OCI-LY7 (cell line): Measurements from ENCODE around the gene PARD6G. TPM values are rescaled to one million over a fixed set of nuclear protein-coding genes. Genes with fewer than 3 reads are reported as not detected.

ENCODE experiments used
- BruUV-seq: library from RNA; stranded (reverse); fragments of 400-500 nt; replicated peaks from 2 replicates; lab custom pipeline; 2021; lab: Mats Ljungman, UMichigan
- CTCF ChIA-PET: fragments of 300-600 bp; sonication (Branson Sonifier 250); formaldehyde crosslinking; loops from one replicate; lab custom pipeline; 2022; ENCODE audit warnings: antibody characterized with exemption; ENCODE audit not compliant: unreplicated experiment; lab: Charles Lee
- POLR2A ChIA-PET: fragments of 300-600 bp; sonication (Branson Sonifier 250); formaldehyde crosslinking; loops from one replicate; lab custom pipeline; 2022; ENCODE audit warnings: antibody characterized with exemption; lab: Charles Lee
- DNase-seq: peaks from one replicate; pipeline ENCODE4 v3.0.0-alpha.2; 2015; ENCODE audit warnings: low spot score
- H2AFZ ChIP-seq: fragments of 200-600 bp; sonication (generic), shearing (Covaris generic); 2 replicates; pipeline ENCODE4 v1.6.1; 2014; ENCODE audit warnings: mild to moderate bottlenecking, antibody characterized with exemption, low read length, moderate library complexity
- H3K27ac ChIP-seq: fragments of 200-600 bp; sonication (generic); 2 replicates; pipeline ENCODE4 v1.5.1; 2014; ENCODE audit warnings: mixed run types, low read depth, mild to moderate bottlenecking, moderate library complexity, low read length, inconsistent platforms; ENCODE audit not compliant: poor library complexity, severe bottlenecking
- H3K36me3 ChIP-seq: fragments of 200-600 bp; sonication (generic); 2 replicates; pipeline ENCODE4 v1.6.1; 2014; ENCODE audit warnings: mild to moderate bottlenecking, antibody characterized with exemption, low read length, moderate library complexity, mixed read lengths; ENCODE audit not compliant: insufficient read depth
- H3K4me1 ChIP-seq: fragments of 200-600 bp; sonication (generic); 2 replicates; pipeline ENCODE4 v1.5.1; 2014; ENCODE audit warnings: mild to moderate bottlenecking, low read length; ENCODE audit not compliant: insufficient read depth, poor library complexity, severe bottlenecking
- H3K4me2 ChIP-seq: fragments of 200-600 bp; sonication (generic); 2 replicates; pipeline ENCODE4 v1.6.1; 2014; ENCODE audit warnings: mild to moderate bottlenecking, low read length
- H3K4me3 ChIP-seq: fragments of 200-600 bp; sonication (generic); 2 replicates; pipeline ENCODE4 v1.5.1; 2014; ENCODE audit warnings: mild to moderate bottlenecking, low read depth, low read length; ENCODE audit not compliant: poor library complexity, severe bottlenecking
- H3K79me2 ChIP-seq: fragments of 200-600 bp; sonication (generic); 2 replicates; pipeline ENCODE4 v1.6.1; 2016; ENCODE audit warnings: low read depth, mild to moderate bottlenecking, low read length, moderate library complexity, mixed read lengths; ENCODE audit not compliant: insufficient read depth
- H3K9me2 ChIP-seq: fragments of 200-600 bp; sonication (generic); 2 replicates; pipeline ENCODE4 v1.6.1; 2016; ENCODE audit warnings: mild to moderate bottlenecking, low read length, mixed read lengths; ENCODE audit not compliant: insufficient read depth
- H3K9me3 ChIP-seq: fragments of 200-600 bp; sonication (generic); 2 replicates; pipeline ENCODE4 v1.6.1; 2014; ENCODE audit warnings: mild to moderate bottlenecking, mixed run types, low read length, mixed read lengths
- H4K20me1 ChIP-seq: fragments of 200-600 bp; sonication (generic); 2 replicates; pipeline ENCODE4 v1.6.1; 2014; ENCODE audit warnings: mild to moderate bottlenecking, antibody characterized with exemption, low read length, moderate library complexity, mixed read lengths; ENCODE audit not compliant: insufficient read depth
- EZH2phosphoT487 ChIP-seq: fragments of 200-600 bp; sonication (generic); IDR thresholded peaks from 2 replicates; pipeline ENCODE4 v1.6.1; 2018; ENCODE audit warnings: low read depth, borderline replicate concordance, mild to moderate bottlenecking, mixed run types, antibody characterized with exemption, low read length, moderate library complexity, mixed read lengths
- intact Hi-C: fragments of 100-400 bp; cut with micrococcal nuclease; formaldehyde crosslinking; loops from one replicate; pipeline ENCODE4 v1.10.0; 2022; ENCODE audit not compliant: unreplicated experiment
- total RNA-seq, 2 experiments: library from RNA; depleted of rRNA in 1 of 2; stranded (reverse); fragments of >200 nt in 1 of 2; shearing (Covaris generic) in 1 of 2; gene quantifications; 2 replicates each; pipeline ENCODE4 v1.2.3, GENCODE V29; 2014 to 2022
- TF ChIP-seq, protein P1 (sequence below): fragments of 200-600 bp; sonication (generic); conservative IDR thresholded peaks from 2 replicates; pipeline ENCODE4 v1.5.1; 2014; ENCODE audit warnings: mild to moderate bottlenecking, antibody characterized with exemption, low read length, moderate library complexity, mixed read lengths

PARD6G gene
- total RNA-seq, 2 experiments from 2014 or later: 0.03 TPM; not detected in 1

DNA sequence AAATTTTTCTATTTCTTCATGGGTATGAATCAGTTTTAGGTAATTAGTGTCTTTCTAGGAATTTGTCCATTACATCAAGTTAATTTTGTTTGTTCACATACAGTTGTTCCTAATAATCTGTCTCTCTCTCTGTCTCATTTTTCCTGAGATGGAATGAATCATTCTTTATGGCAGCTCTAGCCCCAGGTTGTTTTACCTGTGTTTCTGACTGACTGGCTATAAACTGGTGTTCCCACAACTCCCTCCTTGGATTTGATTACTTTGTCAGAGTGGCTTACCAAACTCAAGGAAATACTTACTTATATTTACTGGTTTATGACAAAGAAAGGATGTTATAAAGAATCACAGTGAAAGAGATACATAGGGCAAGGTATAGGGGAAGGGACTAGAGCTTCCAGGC is 123.2 kb downstream of the PARD6G start:
- intact Hi-C loops: no loop called here
- DNase-seq: no peak
- BruUV-seq: no TSS peak
- CTCF ChIA-PET: no interaction called here
- Histone ChIP-seq H3K4me3 (no peak overlapping the region), H3K36me3 (peaks cover 73% of the 10 kb centered on the region), H2AFZ (no peak overlapping the region), H3K4me2 (no peak overlapping the region), H4K20me1 (no peaks in the 10 kb centered on the region), H3K27ac (no peak overlapping the region), H3K4me1 (no peaks in the 10 kb centered on the region), H3K9me2 (no peaks in the 10 kb centered on the region), H3K9me3 (no peaks in the 10 kb centered on the region), H3K79me2 (peaks cover 50% of the 10 kb centered on the region; the same call in 1 of the 2 replicates)
- TF ChIP-seq, protein P1, sequence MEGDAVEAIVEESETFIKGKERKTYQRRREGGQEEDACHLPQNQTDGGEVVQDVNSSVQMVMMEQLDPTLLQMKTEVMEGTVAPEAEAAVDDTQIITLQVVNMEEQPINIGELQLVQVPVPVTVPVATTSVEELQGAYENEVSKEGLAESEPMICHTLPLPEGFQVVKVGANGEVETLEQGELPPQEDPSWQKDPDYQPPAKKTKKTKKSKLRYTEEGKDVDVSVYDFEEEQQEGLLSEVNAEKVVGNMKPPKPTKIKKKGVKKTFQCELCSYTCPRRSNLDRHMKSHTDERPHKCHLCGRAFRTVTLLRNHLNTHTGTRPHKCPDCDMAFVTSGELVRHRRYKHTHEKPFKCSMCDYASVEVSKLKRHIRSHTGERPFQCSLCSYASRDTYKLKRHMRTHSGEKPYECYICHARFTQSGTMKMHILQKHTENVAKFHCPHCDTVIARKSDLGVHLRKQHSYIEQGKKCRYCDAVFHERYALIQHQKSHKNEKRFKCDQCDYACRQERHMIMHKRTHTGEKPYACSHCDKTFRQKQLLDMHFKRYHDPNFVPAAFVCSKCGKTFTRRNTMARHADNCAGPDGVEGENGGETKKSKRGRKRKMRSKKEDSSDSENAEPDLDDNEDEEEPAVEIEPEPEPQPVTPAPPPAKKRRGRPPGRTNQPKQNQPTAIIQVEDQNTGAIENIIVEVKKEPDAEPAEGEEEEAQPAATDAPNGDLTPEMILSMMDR: no peak
- no peak for TF ChIP-seq EZH2phosphoT487
- POLR2A ChIA-PET: no interaction called here

DNA sequence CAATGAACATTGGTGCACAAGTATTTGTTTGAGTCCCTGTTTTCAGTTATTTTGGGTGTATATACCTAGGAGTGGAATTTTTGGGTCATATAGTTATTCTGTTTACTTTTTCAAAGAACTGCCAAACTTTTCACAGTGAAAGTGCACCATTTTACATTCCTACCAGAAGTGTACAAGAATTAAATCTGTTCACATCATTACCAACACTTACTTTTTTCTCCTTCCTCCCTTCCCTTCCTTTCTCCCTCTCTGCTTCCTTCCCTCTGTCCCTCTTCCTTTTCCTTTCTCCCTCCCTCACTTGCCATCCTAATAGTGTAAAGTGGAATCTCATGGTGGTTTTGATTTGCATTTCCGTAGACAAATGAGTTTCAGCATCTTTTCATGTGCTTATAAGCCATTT is 126.4 kb downstream of the PARD6G start:
- H3K4me3 ChIP-seq: no peak overlapping the region
- peaks cover 40% of the 10 kb centered on the region for H3K79me2 ChIP-seq
- no peak for TF ChIP-seq EZH2phosphoT487
- TF ChIP-seq, protein P1: no peak
- H3K9me3 ChIP-seq: no peaks in the 10 kb centered on the region
- no peak overlapping the region for H3K27ac ChIP-seq
- CTCF ChIA-PET: no interaction called here
- no peaks in the 10 kb centered on the region for H3K9me2 ChIP-seq
- no peak overlapping the region for H2AFZ ChIP-seq
- no TSS peak for BruUV-seq
- H3K4me2 ChIP-seq: no peak overlapping the region
- DNase-seq: no peak
- H3K36me3 ChIP-seq: peaks cover 78% of the 10 kb centered on the region
- no peaks in the 10 kb centered on the region for H4K20me1 ChIP-seq
- no peaks in the 10 kb centered on the region for H3K4me1 ChIP-seq
- POLR2A ChIA-PET: no interaction called here
- intact Hi-C loops: no loop called here

DNA sequence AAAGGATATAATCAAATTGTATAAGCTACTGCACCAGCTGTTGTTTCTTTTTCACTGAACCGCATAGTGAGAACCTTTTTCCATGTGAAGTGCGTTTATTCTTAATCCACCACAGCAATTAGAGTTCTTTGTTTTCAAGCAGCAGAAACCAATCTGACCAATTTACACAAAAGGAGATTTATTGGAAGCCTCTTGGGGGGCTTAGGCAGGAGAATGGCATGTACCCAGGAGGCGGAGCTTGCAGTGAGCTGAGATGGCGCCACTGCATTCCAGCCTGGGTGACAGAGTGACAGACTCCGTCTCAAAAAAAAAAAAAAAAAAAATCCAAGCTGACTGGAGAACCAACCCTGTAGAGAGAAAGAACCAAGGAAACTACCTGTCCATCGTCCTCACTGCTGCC is 128.2 kb downstream of the PARD6G start:
- Histone ChIP-seq H3K79me2 (peaks cover 45% of the 10 kb centered on the region), H4K20me1 (no peaks in the 10 kb centered on the region), H3K9me2 (no peaks in the 10 kb centered on the region), H2AFZ (no peak overlapping the region), H3K9me3 (no peaks in the 10 kb centered on the region), H3K36me3 (peaks cover 72% of the 10 kb centered on the region), H3K27ac (no peak overlapping the region), H3K4me2 (no peak overlapping the region), H3K4me3 (no peak overlapping the region), H3K4me1 (peaks cover 4% of the 10 kb centered on the region)
- DNase-seq: no peak
- intact Hi-C loops: no loop called here
- no TSS peak for BruUV-seq
- CTCF ChIA-PET: no interaction called here
- POLR2A ChIA-PET: no interaction called here
- TF ChIP-seq EZH2phosphoT487: no peak
- TF ChIP-seq, protein P1: no peak
